ENCODE data around the gene CNTD1. TPM values are rescaled to one million over a fixed set of nuclear protein-coding genes. Genes with fewer than 3 reads are reported as not detected.
"Not testable (repeated sequence)": the region's sequence is repeated elsewhere in the genome, so short reads cannot be mapped to it uniquely, and the experiment has no call there.

The CNTD1 gene
- total RNA-seq, 1 experiment from 2014 or later: not detected

DNA sequence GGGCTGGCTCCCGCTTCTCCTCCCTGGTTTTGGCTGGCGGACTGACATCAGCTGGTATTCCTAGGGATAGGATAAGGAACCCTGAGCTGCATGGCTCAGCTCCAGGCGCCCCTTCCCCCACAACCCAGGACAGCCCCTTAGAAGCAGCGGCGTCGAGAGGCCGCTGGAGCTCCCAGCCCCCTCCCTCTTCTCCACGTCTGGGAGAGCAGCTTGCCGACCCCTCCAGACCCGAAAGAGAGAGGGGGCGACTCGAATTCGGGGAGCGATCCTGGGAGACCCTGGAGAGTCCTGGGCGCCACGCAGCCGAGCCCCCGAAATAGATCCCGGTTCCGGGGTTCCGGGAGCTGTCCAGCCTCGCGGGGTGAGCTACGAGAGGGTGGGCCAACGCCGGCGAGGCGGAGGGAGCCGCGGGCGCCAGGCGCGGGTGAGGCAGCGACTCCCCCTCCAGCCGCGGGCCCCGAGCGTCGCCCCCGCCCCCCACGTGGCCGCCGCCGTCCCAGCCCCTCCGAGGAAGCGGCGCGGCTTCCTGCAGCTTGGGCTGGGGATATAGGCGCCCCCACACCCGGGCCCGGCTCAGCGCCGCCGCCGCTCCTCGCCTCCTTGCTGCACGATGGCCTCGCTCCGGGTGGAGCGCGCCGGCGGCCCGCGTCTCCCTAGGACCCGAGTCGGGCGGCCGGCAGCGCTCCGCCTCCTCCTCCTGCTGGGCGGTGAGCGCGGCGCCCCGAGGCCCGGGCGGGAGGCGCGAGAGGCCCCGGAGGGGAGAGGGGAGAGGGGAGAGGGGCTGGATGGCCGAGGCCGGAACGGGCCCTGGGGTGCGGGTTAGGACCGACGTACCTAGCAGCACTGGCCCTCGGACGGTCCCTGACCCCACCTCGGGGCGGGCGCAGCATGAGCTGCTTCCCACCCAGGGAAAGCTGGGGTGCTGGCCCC, 37.7 kb upstream of the CNTD1 start, which contains the start of gene RAMP2:
RAMP2 (plus strand) TSS at position 576 of the 930 bp plus-strand sequence; CDS start at position 611, 35 bp downstream.
- H3K27ac ChIP-seq (ENCODE audit: low read length): no peak within 1 kb of the TSS
- H3K4me2 ChIP-seq (ENCODE audit: low read depth, low read length, poor library complexity, severe bottlenecking): no peak within 1 kb of the TSS
- H2AFZ ChIP-seq (ENCODE audit: low read length): no peak within 1 kb of the TSS
- no peak within 1 kb of the TSS for H3K4me3 ChIP-seq (ENCODE audit: low read length)
- peaks cover 8% of the 10 kb centered on the region; the same call in 1 of the 2 replicates for H3K4me1 ChIP-seq (ENCODE audit: low read length)
- no peaks in the 10 kb centered on the region for H3K9me2 ChIP-seq (replicated peaks; ENCODE audit: insufficient read depth, low read length)
- no peaks in the 10 kb centered on the region for H3K36me3 ChIP-seq (ENCODE audit: insufficient read depth, low read length)
- no peaks in the 10 kb centered on the region for H4K20me1 ChIP-seq (ENCODE audit: insufficient read depth, low read depth, low read length)
- no peak for DNase-seq
- no peaks in the 10 kb centered on the region for H3K27me3 ChIP-seq (ENCODE audit: low read length)
- H3K9ac ChIP-seq (ENCODE audit: low read length): no peak within 1 kb of the TSS
- H3K9me3 ChIP-seq (ENCODE audit: low read length): no peaks in the 10 kb centered on the region
- no peaks in the 10 kb centered on the region for H3K79me2 ChIP-seq (ENCODE audit: low read length)

DNA sequence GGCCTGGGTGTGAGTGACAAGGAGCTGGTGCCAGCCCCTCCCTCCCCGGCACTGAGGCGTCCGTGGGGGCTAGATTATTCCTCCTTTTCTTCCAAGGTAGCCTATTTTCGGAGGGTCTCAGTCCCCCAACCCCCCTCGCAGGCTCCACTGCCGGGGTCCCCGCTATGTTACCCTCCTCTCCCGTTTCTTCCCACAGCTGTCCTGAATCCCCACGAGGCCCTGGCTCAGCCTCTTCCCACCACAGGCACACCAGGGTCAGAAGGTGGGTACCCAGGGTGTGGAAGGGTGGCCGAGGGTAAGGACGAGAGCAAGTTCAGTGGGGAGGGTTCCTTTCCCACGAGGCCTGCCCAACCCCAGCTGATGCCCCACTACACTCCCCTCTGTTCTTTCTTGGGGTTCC, 37.0 kb upstream of the CNTD1 start:
- H4K20me1 ChIP-seq (ENCODE audit: insufficient read depth, low read depth, low read length): no peaks in the 10 kb centered on the region
- H3K79me2 ChIP-seq (ENCODE audit: low read length): no peaks in the 10 kb centered on the region
- H3K4me2 ChIP-seq (ENCODE audit: low read depth, low read length, poor library complexity, severe bottlenecking): no peak overlapping the region
- H3K27me3 ChIP-seq (ENCODE audit: low read length): no peaks in the 10 kb centered on the region
- H3K27ac ChIP-seq (ENCODE audit: low read length): no peak overlapping the region
- H3K36me3 ChIP-seq (ENCODE audit: insufficient read depth, low read length): no peaks in the 10 kb centered on the region
- DNase-seq: no peak
- H3K4me3 ChIP-seq (ENCODE audit: low read length): no peak overlapping the region
- no peaks in the 10 kb centered on the region for H3K9me2 ChIP-seq (replicated peaks; ENCODE audit: insufficient read depth, low read length)
- no peaks in the 10 kb centered on the region for H3K9me3 ChIP-seq (ENCODE audit: low read length)
- no peak overlapping the region for H2AFZ ChIP-seq (ENCODE audit: low read length)
- peaks cover 8% of the 10 kb centered on the region; the same call in 1 of the 2 replicates for H3K4me1 ChIP-seq (ENCODE audit: low read length)
- H3K9ac ChIP-seq (ENCODE audit: low read length): no peak overlapping the region

- Histone ChIP-seq H3K4me3 (ENCODE audit: low read length) (no peak overlapping the region), H3K27ac (ENCODE audit: low read length) (no peak overlapping the region), H3K9ac (ENCODE audit: low read length) (no peak overlapping the region), H3K4me1 (ENCODE audit: low read length) (no peaks in the 10 kb centered on the region), H3K27me3 (ENCODE audit: low read length) (no peaks in the 10 kb centered on the region), H3K4me2 (ENCODE audit: low read depth, low read length, poor library complexity, severe bottlenecking) (no peak overlapping the region), H3K9me3 (ENCODE audit: low read length) (no peaks in the 10 kb centered on the region), H4K20me1 (ENCODE audit: insufficient read depth, low read depth, low read length) (no peaks in the 10 kb centered on the region), H3K9me2 (replicated peaks; ENCODE audit: insufficient read depth, low read length) (no peaks in the 10 kb centered on the region), H2AFZ (ENCODE audit: low read length) (no peak overlapping the region), H3K36me3 (ENCODE audit: insufficient read depth, low read length) (no peaks in the 10 kb centered on the region), H3K79me2 (ENCODE audit: low read length) (no peaks in the 10 kb centered on the region)
- no peak for DNase-seq
These were observed 32.5 kb upstream of the CNTD1 start for GRCh38 chr17:42766124-42766523.

DNA sequence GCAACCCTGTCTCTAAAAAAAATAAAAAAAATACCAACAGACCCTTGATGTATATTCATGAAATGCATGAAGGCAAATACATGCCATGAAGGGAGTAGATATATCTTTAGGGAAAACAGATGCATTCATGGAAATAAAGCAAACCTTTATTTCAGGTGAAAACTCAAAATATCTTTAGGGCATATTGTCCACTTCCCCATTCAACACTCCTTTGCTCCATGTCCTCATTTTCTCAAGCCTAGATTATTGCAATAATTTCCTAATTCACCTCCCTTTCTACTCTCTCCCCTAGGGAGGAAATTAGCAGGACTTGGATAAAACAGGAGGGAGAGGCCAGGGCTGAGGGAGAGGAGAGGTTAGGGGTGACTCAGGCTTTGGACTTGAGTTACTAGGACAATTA, 31.1 kb upstream of the CNTD1 start:
- Histone ChIP-seq H3K4me2 (ENCODE audit: low read depth, low read length, poor library complexity, severe bottlenecking) (no peak overlapping the region), H2AFZ (ENCODE audit: low read length) (no peak overlapping the region), H3K27ac (ENCODE audit: low read length) (no peak overlapping the region), H3K79me2 (ENCODE audit: low read length) (no peaks in the 10 kb centered on the region), H3K9me3 (ENCODE audit: low read length) (no peaks in the 10 kb centered on the region), H3K4me3 (ENCODE audit: low read length) (no peak overlapping the region), H3K27me3 (ENCODE audit: low read length) (no peaks in the 10 kb centered on the region), H3K4me1 (ENCODE audit: low read length) (peaks cover 3% of the 10 kb centered on the region), H4K20me1 (ENCODE audit: insufficient read depth, low read depth, low read length) (no peaks in the 10 kb centered on the region), H3K36me3 (ENCODE audit: insufficient read depth, low read length) (no peaks in the 10 kb centered on the region), H3K9ac (ENCODE audit: low read length) (no peak overlapping the region), H3K9me2 (replicated peaks; ENCODE audit: insufficient read depth, low read length) (no peaks in the 10 kb centered on the region)
- DNase-seq: no peak

DNA sequence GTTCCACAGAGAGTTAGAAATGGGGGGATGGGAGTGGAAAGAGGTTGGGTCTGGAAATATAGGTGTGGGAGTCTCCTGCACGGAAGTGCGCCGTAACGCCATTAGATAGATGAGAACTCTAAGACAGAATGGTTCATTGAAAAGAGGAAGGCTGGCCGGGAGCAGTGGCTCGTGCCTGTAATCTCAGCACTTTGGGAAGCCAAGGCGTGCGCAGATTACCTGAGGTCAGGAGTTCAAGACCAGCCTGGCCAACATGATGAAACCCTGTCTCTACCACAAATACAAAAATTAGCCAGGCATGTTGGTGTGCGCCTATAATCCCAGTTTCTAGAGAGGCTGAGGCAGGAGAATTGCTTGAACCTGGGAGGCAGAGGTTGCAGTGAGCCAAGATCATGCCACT, 30.7 kb upstream of the CNTD1 start:
- not testable (repeated sequence) for H3K4me3 ChIP-seq (ENCODE audit: low read length); H3K27me3 ChIP-seq (ENCODE audit: low read length); H3K4me1 ChIP-seq (ENCODE audit: low read length); H3K4me2 ChIP-seq (ENCODE audit: low read depth, low read length, poor library complexity, severe bottlenecking); H3K9me2 ChIP-seq (replicated peaks; ENCODE audit: insufficient read depth, low read length); H3K79me2 ChIP-seq (ENCODE audit: low read length); H3K27ac ChIP-seq (ENCODE audit: low read length); H2AFZ ChIP-seq (ENCODE audit: low read length); H3K9ac ChIP-seq (ENCODE audit: low read length); H3K36me3 ChIP-seq (ENCODE audit: insufficient read depth, low read length); H3K9me3 ChIP-seq (ENCODE audit: low read length); H4K20me1 ChIP-seq (ENCODE audit: insufficient read depth, low read depth, low read length); DNase-seq

DNA sequence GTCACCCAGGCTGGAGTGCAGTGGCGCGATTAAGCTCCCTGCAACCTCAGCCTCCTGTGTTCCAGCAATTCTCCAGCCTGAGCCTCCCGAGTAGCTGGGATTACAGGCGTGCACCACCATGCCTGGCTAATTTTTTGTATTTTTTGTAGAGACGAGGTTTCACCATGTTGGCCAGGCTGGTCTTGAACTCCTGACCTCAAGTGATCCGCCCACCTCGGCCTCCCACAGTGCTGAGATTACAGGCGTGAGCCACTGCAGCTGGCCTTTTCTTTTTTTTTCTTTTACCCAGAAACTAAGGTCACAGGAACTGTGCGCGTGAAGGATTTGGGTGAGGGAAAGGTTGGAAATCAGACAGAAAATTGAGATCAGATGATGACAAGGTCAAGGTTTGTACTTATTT, 28.7 kb upstream of the CNTD1 start:
- not testable (repeated sequence) for H3K9ac ChIP-seq (ENCODE audit: low read length); H3K36me3 ChIP-seq (ENCODE audit: insufficient read depth, low read length); H3K9me2 ChIP-seq (replicated peaks; ENCODE audit: insufficient read depth, low read length); DNase-seq; H3K27ac ChIP-seq (ENCODE audit: low read length); H3K4me2 ChIP-seq (ENCODE audit: low read depth, low read length, poor library complexity, severe bottlenecking); H3K27me3 ChIP-seq (ENCODE audit: low read length); H3K4me3 ChIP-seq (ENCODE audit: low read length); H4K20me1 ChIP-seq (ENCODE audit: insufficient read depth, low read depth, low read length); H2AFZ ChIP-seq (ENCODE audit: low read length); H3K9me3 ChIP-seq (ENCODE audit: low read length)
- Histone ChIP-seq H3K4me1 (ENCODE audit: low read length) (peaks cover 14% of the 10 kb centered on the region), H3K79me2 (ENCODE audit: low read length) (peaks cover 14% of the 10 kb centered on the region)

DNA sequence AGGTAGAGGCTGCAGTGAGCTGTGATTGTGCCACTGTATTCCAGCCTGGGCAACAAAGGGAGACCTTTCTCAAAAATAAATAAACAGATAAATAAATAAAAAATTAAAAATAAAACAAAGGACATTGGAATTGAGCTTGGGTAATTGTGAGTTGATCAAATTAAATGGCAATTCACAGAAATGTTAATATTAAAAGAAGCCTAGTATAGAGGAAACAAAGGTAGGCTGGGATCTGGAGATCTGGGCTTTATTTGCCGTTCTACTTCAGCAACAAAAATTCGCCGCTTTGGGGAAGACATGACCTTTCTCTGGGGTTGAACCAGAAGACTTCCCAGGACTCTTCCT, 25.7 kb upstream of the CNTD1 start:
- Histone ChIP-seq H3K4me3 (ENCODE audit: low read length) (peak overlapping the region; percentile 70), H3K79me2 (ENCODE audit: low read length) (peaks cover 18% of the 10 kb centered on the region)

DNA sequence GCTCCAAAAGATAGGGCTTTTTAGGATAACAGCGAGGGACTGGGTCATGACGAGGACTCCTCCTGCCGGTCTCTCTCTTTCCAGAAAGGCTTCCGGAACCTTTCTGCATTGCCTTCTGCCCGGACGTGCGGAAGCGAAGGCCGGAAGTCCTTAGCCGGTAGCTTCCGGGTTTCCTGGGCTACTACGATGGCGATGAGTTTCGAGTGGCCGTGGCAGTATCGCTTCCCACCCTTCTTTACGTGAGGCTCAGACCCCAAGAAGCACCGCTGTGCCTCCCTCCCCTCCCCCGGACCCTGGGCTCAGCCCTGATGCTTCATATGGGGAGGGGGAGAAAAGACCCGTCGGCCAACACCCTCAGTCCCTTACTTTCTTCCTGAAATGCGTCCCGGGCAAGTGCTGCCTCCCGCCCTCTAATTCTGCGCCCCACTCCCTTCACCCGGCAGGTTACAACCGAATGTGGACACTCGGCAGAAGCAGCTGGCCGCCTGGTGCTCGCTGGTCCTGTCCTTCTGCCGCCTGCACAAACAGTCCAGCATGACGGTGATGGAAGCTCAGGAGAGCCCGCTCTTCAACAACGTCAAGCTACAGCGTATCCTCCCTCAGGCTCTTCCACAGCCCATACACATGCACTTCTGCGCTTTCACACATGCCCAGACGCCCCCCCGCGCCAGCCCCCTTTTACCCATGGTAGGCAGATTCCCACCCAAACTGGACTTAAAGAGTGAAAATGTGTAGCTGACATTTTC, 25.2 kb upstream of the CNTD1 start, which contains the start of gene VPS25:
VPS25 (plus strand) TSS at position 160 of the 746 bp plus-strand sequence; CDS start at position 187, 27 bp downstream.
- Histone ChIP-seq H3K9ac (ENCODE audit: low read length) (peak within 1 kb of the TSS; percentile 72), H3K27me3 (ENCODE audit: low read length) (no peaks in the 10 kb centered on the region)
- DNase-seq: peak; percentile 94

More for the DNA sequence above, 25.7 kb upstream of the CNTD1 start:
- Histone ChIP-seq H3K9me2 (replicated peaks; ENCODE audit: insufficient read depth, low read length) (no peaks in the 10 kb centered on the region), H3K4me2 (ENCODE audit: low read depth, low read length, poor library complexity, severe bottlenecking) (peak overlapping the region; percentile 78), H3K4me1 (ENCODE audit: low read length) (peaks cover 14% of the 10 kb centered on the region), H3K27ac (ENCODE audit: low read length) (no peak overlapping the region), H3K36me3 (ENCODE audit: insufficient read depth, low read length) (peaks cover 12% of the 10 kb centered on the region; the same call in 1 of the 2 replicates), H3K9me3 (ENCODE audit: low read length) (no peaks in the 10 kb centered on the region), H4K20me1 (ENCODE audit: insufficient read depth, low read depth, low read length) (no peaks in the 10 kb centered on the region), H3K27me3 (ENCODE audit: low read length) (no peaks in the 10 kb centered on the region), H2AFZ (ENCODE audit: low read length) (0 out of 2 replicates have a peak overlapping the region, but pooled peaks have one; percentile 29), H3K9ac (ENCODE audit: low read length) (peak overlapping the region; percentile 72)
- DNase-seq: no peak

More for the DNA sequence above, 25.2 kb upstream of the CNTD1 start, which contains the start of gene VPS25:
- no peaks in the 10 kb centered on the region for H4K20me1 ChIP-seq (ENCODE audit: insufficient read depth, low read depth, low read length)
- peaks cover 14% of the 10 kb centered on the region for H3K4me1 ChIP-seq (ENCODE audit: low read length)
- H3K4me2 ChIP-seq (ENCODE audit: low read depth, low read length, poor library complexity, severe bottlenecking): peak within 1 kb of the TSS; percentile 78
- no peaks in the 10 kb centered on the region for H3K9me2 ChIP-seq (replicated peaks; ENCODE audit: insufficient read depth, low read length)
- H3K79me2 ChIP-seq (ENCODE audit: low read length): peaks cover 18% of the 10 kb centered on the region
- peaks cover 12% of the 10 kb centered on the region; the same call in 1 of the 2 replicates for H3K36me3 ChIP-seq (ENCODE audit: insufficient read depth, low read length)
- no peak within 1 kb of the TSS for H3K27ac ChIP-seq (ENCODE audit: low read length)
- H2AFZ ChIP-seq (ENCODE audit: low read length): peak within 1 kb of the TSS; percentile 29; the same call in 1 of the 2 replicates
- H3K9me3 ChIP-seq (ENCODE audit: low read length): no peaks in the 10 kb centered on the region
- peak within 1 kb of the TSS; percentile 70 for H3K4me3 ChIP-seq (ENCODE audit: low read length)
